Inferior parietal cortex (tissue), 1 donor: ENCODE data around the gene MOAP1.
"Not testable (repeated sequence)": the region's sequence is repeated elsewhere in the genome, so short reads cannot be mapped to it uniquely, and the experiment has no call there.

ENCODE experiments used
- DNase-seq: peaks from one replicate; pipeline ENCODE4 v3.0.0-alpha.2; 2016; ENCODE audit errors: extremely low spot score

The MOAP1 gene, protein sequence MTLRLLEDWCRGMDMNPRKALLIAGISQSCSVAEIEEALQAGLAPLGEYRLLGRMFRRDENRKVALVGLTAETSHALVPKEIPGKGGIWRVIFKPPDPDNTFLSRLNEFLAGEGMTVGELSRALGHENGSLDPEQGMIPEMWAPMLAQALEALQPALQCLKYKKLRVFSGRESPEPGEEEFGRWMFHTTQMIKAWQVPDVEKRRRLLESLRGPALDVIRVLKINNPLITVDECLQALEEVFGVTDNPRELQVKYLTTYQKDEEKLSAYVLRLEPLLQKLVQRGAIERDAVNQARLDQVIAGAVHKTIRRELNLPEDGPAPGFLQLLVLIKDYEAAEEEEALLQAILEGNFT

GRCh38 chr14:93184391-93185348, at the start of gene MOAP1, which contains the start of gene LYSET:
MOAP1 (minus strand) TSS chr14:93184897; CDS start chr14:93184242, 655 bp downstream.
LYSET (plus strand) TSS chr14:93185317; CDS start chr14:93185406, 89 bp downstream.
- DNase-seq, result peak; percentile 74

DNA sequence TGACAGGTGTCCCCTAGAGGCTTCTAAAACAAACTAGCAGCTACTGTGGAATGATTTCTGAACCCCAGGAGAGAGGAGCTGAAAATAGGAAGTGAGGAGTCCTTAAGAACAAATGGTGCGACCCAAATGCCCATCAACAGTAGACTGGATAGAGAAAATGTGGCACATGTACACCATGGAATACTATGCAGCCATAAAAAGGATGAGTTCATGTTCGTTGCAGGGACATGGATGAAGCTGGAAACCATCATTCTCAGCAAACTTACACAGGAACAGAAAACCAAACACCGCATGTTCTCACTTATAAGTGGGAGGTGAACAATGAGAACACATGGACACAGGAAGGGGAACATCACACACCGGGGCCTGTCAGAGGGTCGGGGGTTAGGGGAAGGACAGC, 48.4 kb upstream of the MOAP1 start:
- DNase-seq, result not testable (repeated sequence)

DNA sequence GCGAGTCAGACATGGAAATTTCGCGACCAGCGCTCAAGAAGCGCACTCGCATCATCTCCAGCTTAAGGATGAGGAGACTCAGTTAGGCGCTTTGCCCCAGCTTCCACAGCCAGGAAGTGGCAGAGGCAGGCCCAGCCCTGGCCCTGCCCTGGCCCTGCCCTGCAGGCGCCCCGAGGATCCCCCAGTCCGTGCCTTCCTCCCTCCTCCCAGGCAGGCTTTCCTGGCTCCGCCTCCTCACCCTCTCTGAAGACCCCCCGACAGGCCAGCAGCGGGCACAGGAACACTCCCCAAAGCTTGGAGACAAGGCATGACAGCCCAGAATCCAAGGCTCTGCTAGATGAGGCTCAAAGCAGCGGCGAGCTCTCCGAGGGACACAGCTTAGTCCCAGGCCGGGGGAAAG, 47.5 kb upstream of the MOAP1 start:
- no peak for DNase-seq

DNA sequence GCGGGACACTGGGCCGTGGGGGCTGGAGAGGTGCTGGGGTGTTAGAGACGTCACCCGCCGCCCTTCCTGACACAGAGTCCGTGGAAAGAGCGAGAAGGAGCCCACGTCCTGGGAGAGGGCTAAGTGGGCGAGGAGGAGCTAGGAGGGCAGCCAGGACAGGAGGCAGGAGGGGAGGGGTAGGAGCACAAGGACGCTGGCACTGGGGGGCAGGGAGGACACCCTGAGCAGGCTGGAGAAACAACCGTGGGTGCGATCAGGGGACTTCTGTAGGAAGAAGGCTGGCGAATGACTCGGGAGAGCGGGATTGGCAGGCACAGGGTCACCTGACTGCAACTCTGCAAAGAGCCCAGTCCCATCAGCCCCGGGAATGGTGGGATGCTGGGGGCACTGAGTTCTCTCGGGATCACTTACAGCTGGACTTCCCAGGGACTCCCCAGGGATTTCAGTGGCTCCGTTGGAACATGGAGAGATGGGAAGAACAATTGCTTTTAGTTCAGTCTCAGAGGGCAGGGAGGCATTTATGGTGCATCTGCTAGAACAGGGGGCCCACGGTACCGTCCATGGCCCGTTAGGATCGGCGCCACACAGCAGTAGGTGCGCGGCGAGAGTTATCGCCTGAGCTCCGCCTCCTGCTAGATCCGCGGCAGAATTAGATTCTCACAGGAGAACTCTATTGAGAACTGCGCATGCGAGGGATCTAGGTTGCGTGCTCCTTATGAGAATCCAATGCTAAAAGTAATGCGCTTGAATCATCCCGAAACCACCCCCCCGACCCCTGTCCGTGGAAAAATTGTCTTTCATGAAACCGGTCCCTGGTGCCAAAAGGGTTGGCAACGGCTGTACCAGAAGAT, 46.7 kb upstream of the MOAP1 start:
- DNase-seq, result peak; percentile 25

DNA sequence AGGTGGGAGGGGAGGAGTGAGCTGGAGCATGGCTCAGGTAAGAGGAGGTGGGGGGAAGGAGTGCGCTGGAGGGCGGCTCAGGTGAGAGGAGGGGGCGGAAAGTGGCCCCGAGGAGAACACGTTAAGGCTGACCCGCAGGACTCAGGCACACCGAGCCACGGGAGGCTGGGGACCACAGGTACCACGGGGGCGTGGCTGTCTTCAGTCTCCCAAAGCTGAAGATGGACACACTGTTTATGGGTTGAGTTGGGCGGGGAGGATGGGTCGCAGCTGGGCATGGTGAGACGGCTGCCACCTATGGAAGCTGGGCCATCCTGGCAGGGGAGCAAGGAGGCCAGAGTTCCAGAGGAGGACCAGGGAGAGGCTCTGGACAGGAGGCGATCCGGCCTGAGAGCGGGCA, 45.8 kb upstream of the MOAP1 start:
- no peak for DNase-seq

- DNase-seq, result no peak
These were observed 43.9 kb upstream of the MOAP1 start for GRCh38 chr14:93228550-93228949.

DNA sequence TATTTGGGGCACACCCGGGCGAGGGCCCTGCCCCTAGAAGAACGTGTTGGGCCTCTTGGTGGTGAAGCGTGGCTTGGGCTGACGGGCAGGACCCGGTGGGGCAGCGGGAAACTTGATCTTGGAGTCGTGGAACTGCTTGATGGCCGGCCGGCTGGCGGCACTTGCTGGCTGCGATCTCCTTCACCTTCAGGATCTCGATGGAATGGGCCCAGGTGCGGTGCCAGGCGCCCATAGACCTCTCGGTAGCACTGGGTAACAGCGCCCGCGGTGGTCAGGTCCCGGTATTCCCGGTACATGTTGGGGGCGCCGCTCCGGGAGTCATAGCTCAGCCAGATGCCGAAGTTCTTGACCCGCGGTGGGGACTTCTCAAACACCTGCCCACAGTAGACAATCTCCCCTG, 38.9 kb upstream of the MOAP1 start:
- no peak for DNase-seq

- no peak for DNase-seq
These were observed 35.8 kb upstream of the MOAP1 start for GRCh38 chr14:93220509-93220908.

GRCh38 chr14:93219103-93219726, 34.5 kb upstream of the MOAP1 start:
- DNase-seq, result no peak

DNA sequence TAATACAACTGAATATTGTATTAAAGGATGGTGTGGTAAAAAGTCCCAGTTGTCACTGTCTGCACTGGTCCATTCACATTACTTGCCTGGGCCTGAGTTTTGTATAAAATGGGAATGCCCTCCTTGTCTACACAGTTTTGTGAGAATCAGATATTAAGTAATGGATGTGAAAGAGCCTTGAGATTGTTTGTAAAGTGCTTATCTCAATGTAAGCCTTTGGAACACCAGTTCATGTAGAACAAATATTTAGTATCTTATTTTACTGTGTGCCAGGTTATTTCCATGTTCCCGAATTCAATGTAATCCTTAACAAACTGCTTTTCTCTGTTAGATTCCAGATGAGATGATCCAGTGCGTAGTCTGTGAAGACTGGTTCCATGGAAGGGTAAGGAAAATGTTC, 29.9 kb upstream of the MOAP1 start:
- no peak for DNase-seq

DNA sequence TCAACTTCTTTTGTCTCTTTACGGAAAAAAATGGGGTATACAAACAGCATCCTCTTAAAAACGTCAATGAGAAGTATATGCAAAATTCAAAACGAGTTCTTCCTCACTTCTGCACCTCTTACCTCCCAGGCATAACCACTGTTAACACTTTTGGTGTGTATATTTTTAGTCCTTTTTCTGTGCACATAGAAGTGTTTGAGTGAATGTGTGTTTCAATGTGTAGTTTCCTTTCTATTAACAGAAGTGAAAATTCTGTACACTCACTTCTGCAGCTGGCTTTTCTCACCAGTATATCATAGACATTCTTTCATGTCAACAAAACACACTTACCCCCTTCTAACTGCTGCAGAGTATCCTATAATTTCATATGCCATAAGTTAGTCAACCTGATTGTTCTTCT, 27.7 kb upstream of the MOAP1 start:
- no peak for DNase-seq

GRCh38 chr14:93207468-93208308, 23.0 kb upstream of the MOAP1 start:
- peak; percentile 42 for DNase-seq

DNA sequence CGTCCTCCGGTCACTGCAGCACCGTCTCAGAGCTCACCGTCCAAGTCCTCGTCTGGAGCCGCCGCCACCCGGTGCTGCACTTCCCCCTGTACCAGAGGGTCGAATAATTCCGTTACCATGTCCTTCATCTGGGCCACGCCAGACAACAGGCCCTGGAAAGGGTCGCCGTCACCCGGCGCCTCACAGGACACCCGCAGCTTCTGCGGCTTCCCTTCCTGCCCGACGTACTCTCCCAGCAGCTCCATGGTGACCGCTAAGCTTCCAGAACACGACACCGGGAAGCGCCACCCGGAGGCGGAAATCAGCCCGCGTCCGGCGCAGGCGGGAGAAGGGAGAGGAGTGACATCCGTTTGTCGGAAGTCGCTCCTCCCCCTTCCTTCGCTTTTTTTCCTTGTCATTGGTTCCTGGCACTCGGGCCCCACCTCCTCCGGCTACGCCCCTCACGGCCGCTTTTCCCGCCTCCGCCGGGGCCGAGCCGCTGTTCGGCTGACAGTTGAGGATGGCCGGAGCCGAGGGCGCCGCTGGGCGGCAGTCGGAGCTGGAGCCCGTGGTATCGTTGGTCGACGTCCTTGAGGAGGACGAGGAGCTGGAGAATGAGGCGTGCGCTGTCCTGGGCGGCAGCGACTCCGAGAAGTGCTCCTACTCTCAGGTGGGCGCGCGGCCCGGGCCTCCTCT, 22.2 kb upstream of the MOAP1 start, which contains the start of the genes GON7 and UBR7:
GON7 (minus strand) TSS at position 273 of the 675 bp plus-strand sequence; CDS start at position 245, 28 bp downstream.
UBR7 (plus strand) TSS at position 464 of the 675 bp plus-strand sequence; CDS start at position 500, 36 bp downstream.
- peak; percentile 97 for DNase-seq

DNA sequence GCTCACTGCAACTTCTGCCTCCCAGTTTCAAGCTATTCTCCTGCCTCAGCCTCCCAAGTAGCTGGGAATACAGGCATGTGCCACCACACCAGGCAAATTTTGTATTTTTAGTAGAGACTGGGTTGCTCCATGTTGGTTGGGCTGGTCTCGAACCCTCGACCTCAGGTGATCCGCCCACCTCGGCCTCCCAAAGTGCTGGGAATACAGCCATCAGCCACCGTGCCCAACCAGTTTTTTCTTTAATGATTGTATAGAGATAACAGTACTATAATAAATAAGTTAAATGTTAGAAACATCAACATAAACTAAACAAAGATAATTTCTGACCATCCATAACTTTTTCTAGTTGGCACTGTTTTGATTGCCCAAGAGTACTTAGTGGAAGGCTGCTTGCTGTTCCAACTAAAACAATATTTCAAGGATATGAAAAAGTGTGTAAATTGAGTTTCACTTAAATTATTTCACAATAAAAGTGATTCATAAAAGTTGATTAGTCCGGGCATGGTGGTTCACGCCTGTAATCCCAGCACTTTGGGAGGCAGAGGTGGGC, 16.5 kb upstream of the MOAP1 start:
- no peak for DNase-seq

- DNase-seq, result no peak
These were observed 15.9 kb upstream of the MOAP1 start for GRCh38 chr14:93200553-93200952.

DNA sequence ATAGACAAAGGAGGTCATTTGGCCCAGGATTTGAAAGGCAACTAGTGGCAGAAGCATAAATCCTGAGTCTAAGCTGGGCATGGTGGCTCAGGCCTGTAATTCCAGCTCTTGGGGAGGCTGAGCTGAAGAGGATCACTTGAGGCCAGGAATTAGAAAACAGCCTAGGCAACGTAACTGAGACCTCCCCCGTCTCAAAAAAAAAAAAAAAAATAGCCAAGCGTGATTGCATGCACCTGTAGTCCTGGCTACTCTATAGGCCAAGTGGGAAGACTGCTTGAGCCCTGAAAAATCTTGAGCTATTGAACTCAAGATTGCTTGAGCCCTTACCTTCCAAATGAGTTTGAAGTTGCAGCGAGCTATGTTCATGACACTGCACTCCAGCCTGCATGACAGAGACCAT, 14.3 kb upstream of the MOAP1 start:
- no peak for DNase-seq

DNA sequence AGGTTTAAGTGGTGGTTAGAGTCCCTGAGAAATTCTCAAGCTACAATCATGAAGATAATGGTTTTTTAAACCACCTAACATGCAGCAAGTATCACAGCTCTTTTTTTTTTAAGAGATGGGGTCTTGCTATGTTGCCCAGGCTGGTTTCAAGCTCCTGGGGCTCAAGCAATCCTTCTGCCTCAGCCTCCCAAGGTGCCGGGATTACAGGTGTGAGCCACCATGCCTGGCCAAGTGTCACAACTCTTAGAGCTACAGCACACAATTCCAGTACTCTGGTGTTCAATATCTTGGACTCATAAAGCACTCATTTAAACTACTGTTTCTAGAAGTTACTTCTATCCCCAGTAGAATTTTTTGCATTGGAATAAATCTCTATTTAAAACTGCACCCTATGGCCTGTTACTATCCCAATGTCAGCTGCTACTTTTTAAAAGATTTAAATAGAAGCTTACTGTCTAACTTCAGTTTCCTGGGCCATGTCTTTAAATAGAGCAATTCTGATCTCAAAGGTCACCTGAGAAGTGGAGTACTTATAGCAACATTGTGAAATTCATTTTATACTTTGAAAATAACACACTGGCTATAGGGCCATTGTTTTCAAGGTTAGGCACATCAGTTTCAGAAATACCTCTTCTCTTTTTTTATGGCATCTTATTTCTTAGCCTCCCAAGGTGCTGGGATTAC, 10.8 kb upstream of the MOAP1 start:
- DNase-seq, result no peak

DNA sequence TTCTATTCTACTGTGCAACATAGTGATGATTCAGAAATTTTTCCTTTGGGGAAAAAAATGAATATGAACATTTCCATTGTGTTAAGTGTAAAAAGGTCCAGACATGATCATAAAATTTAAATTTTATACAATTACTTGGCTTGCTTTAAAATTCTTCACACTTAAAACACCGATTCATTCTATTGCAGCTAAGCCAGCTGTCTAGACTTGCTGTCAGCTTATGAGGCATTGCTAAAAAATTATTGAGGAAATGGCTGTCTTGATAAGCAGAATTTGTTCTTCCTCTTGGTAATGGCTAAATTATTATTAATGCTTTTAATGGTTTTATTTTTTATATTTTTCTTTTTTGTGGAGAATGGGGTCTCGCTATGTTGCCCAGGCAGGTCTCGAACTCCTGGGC, 2.3 kb upstream of the MOAP1 start:
- DNase-seq, result no peak

GRCh38 chr14:93186466-93186865, 1.8 kb upstream of the MOAP1 start:
- DNase-seq, result no peak
